MM.1S (cell line): ENCODE measurements around the gene HSPB1.

ENCODE experiments used
- DNase-seq: peaks from one replicate; pipeline ENCODE4 v3.0.0-alpha.2; 2015
- H2AFZ ChIP-seq: fragments of 300-600 bp; sonication (generic); 2 replicates; pipeline ENCODE4 v1.6.0; 2016; ENCODE audit warnings: antibody characterized with exemption, low read length
- H3F3A ChIP-seq: fragments of 300-600 bp; sonication (generic); 2 replicates; pipeline ENCODE4 v1.6.1; 2016; ENCODE audit warnings: mild to moderate bottlenecking, antibody characterized with exemption, low read length, moderate library complexity, mixed read lengths; ENCODE audit not compliant: insufficient read depth
- H3K27ac ChIP-seq: fragments of 300-600 bp; sonication (generic); 2 replicates; pipeline ENCODE4 v1.5.1; 2016; ENCODE audit warnings: mild to moderate bottlenecking, low read length
- H3K27me3 ChIP-seq: fragments of 300-600 bp; sonication (generic); replicated peaks from 2 replicates; pipeline ENCODE4 v1.6.0; 2016; ENCODE audit warnings: low read length; ENCODE audit not compliant: insufficient read depth
- H3K36me3 ChIP-seq: fragments of 300-600 bp; sonication (generic); replicated peaks from 2 replicates; pipeline ENCODE4 v1.6.1; 2016; ENCODE audit warnings: mild to moderate bottlenecking, low read length, mixed read lengths; ENCODE audit not compliant: insufficient read depth
- H3K4me1 ChIP-seq: fragments of 300-600 bp; sonication (generic); 2 replicates; pipeline ENCODE4 v1.6.1; 2016; ENCODE audit warnings: low read length, mixed read lengths
- H3K4me2 ChIP-seq: fragments of 300-600 bp; sonication (generic); 2 replicates; pipeline ENCODE4 v1.6.0; 2016; ENCODE audit warnings: low read depth, low read length
- H3K4me3 ChIP-seq: fragments of 300-600 bp; sonication (generic); 2 replicates; pipeline ENCODE4 v1.5.1; 2016; ENCODE audit warnings: low read length, mixed read lengths
- H3K79me2 ChIP-seq: fragments of 300-600 bp; sonication (generic); 2 replicates; pipeline ENCODE4 v1.6.1; 2016; ENCODE audit warnings: mixed run types, low read length, mixed read lengths
- H3K9ac ChIP-seq: fragments of 300-600 bp; sonication (generic); 2 replicates; pipeline ENCODE4 v1.6.1; 2016; ENCODE audit warnings: low read length, mixed read lengths
- H3K9me2 ChIP-seq: fragments of 300-600 bp; sonication (generic); replicated peaks from 2 replicates; pipeline ENCODE4 v1.6.1; 2016; ENCODE audit warnings: mild to moderate bottlenecking, low read length, mixed read lengths; ENCODE audit not compliant: insufficient read depth
- H3K9me3 ChIP-seq: fragments of 300-600 bp; sonication (generic); replicated peaks from 2 replicates; pipeline ENCODE4 v1.6.1; 2016; ENCODE audit warnings: mild to moderate bottlenecking, low read length, mixed read lengths; ENCODE audit not compliant: insufficient read depth
- H4K20me1 ChIP-seq: fragments of 300-600 bp; sonication (generic); 2 replicates; pipeline ENCODE4 v1.6.1; 2016; ENCODE audit warnings: mild to moderate bottlenecking, low read length, moderate library complexity, mixed read lengths; ENCODE audit not compliant: insufficient read depth
- EZH2 ChIP-seq: fragments of 300-600 bp; sonication (generic); optimal IDR thresholded peaks from 2 replicates; pipeline ENCODE3; 2017; ENCODE audit warnings: low read depth, mild to moderate bottlenecking, antibody characterized with exemption, low read length, mixed read lengths
- EZH2phosphoT487 ChIP-seq: fragments of 300-600 bp; sonication (generic); IDR thresholded peaks from 2 replicates; pipeline ENCODE4 v1.6.1; 2018; ENCODE audit warnings: antibody characterized with exemption, low read length
- TF ChIP-seq, protein P1 (sequence below): fragments of 300-600 bp; sonication (generic); IDR thresholded peaks from 2 replicates; pipeline ENCODE4 v1.5.1; 2016; ENCODE audit warnings: antibody characterized with exemption, low read length, mixed read lengths

Gene HSPB1

DNA sequence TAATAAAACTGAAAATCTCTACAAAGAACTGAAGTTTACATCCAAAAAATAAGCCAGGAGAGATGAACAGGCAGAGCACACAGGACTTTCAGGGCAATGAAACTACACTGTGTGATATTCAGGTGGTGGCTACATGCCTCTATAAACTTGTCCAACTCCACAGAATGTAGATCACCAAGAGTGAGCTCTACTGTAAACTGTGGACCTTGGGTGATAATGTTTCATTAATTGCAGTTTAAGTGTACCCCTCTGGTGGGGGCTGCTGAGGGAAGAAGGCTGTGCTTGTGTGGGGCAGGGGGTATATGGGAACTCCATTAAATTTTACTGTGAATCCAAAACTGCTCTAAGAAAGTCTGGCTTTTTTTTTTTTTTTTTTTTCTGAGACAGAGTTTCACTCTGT, 33.6 kb downstream of the HSPB1 start:
- no peak for DNase-seq
- H3K36me3 ChIP-seq = no peaks in the 10 kb centered on the region; the same call in 1 of the 2 replicates
- no peak overlapping the region for H3K27ac ChIP-seq
- no peaks in the 10 kb centered on the region for H3F3A ChIP-seq
- no peak overlapping the region for H2AFZ ChIP-seq
- H3K79me2 ChIP-seq = peaks cover 100% of the 10 kb centered on the region
- peaks cover 67% of the 10 kb centered on the region for H4K20me1 ChIP-seq
- no peaks in the 10 kb centered on the region for H3K4me1 ChIP-seq
- no peak overlapping the region for H3K9ac ChIP-seq
- H3K4me3 ChIP-seq = no peak overlapping the region
- TF ChIP-seq, protein P1, sequence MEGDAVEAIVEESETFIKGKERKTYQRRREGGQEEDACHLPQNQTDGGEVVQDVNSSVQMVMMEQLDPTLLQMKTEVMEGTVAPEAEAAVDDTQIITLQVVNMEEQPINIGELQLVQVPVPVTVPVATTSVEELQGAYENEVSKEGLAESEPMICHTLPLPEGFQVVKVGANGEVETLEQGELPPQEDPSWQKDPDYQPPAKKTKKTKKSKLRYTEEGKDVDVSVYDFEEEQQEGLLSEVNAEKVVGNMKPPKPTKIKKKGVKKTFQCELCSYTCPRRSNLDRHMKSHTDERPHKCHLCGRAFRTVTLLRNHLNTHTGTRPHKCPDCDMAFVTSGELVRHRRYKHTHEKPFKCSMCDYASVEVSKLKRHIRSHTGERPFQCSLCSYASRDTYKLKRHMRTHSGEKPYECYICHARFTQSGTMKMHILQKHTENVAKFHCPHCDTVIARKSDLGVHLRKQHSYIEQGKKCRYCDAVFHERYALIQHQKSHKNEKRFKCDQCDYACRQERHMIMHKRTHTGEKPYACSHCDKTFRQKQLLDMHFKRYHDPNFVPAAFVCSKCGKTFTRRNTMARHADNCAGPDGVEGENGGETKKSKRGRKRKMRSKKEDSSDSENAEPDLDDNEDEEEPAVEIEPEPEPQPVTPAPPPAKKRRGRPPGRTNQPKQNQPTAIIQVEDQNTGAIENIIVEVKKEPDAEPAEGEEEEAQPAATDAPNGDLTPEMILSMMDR = no peak
- TF ChIP-seq EZH2 = no peak
- no peak for TF ChIP-seq EZH2phosphoT487
- H3K27me3 ChIP-seq = no peaks in the 10 kb centered on the region
- no peaks in the 10 kb centered on the region for H3K9me2 ChIP-seq
- H3K4me2 ChIP-seq = no peak overlapping the region
- H3K9me3 ChIP-seq = no peaks in the 10 kb centered on the region

DNA sequence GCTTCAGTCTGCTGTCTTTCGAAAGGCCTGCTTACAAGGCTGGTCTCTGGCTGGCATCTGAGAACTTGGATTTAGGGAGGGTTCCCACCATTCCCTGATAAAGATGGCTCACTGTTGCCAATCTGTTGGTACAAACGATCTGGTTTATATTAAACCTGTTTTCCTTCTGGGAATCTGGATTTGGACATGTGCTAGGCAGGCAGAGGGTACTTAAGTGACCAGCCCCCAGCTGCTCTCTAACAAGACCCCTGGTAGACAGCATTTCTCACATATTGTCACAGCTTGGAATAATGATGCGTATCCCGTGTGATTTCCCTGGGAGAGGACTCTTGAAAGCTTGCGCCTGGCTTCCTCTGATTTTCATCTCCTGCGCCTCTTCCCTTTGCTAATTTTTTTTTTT, 34.7 kb downstream of the HSPB1 start:
- Histone ChIP-seq H3K4me1 (no peaks in the 10 kb centered on the region), H3K79me2 (peaks cover 100% of the 10 kb centered on the region), H3K27me3 (no peaks in the 10 kb centered on the region), H4K20me1 (peaks cover 63% of the 10 kb centered on the region), H3K9ac (no peak overlapping the region), H3K9me3 (no peaks in the 10 kb centered on the region), H2AFZ (no peak overlapping the region), H3K36me3 (no peaks in the 10 kb centered on the region; the same call in 1 of the 2 replicates), H3K4me3 (no peak overlapping the region), H3K4me2 (no peak overlapping the region), H3K27ac (no peak overlapping the region), H3K9me2 (no peaks in the 10 kb centered on the region), H3F3A (no peaks in the 10 kb centered on the region)
- DNase-seq = no peak
- TF ChIP-seq EZH2 = no peak
- TF ChIP-seq EZH2phosphoT487 = no peak
- TF ChIP-seq, protein P1 = no peak

DNA sequence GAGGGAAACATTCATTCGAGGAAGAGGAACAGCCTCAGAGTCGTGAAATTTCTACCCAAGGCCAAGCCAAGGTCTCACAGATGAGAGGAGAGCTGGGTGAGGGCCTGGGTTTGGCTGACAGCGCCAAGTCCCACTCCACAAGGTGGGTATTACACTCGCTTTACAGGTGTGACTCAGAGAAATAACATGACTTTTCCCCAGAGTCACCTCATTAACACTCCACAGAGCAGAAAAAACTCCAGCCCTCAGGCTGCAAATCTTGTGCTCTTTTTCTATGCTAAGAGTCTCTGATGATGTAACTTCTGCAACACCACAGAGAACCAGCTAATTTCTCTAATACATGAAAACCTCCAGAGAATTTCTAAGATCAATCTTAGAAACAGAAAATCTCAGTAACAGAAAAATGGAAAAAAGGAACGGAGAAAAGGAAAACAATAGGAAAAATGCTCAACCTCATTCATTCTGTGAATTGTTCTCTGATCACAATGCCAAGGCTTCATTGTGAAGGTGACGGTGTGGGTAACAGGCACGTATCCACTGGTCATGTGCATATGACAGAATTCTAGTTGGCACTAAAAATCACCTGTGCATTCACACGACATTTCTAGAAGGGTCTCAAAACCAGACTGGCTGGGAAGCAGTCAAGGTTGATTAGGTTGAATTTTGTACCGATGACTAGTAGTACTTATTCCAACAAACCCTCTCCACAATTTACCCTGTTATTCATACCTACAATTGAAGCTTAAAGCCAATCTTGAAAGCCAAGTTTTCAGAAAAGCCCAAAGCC, 36.0 kb downstream of the HSPB1 start:
- no peaks in the 10 kb centered on the region for H3K27me3 ChIP-seq
- TF ChIP-seq EZH2phosphoT487 = no peak
- TF ChIP-seq EZH2 = no peak
- TF ChIP-seq, protein P1 = no peak
- no peak overlapping the region for H2AFZ ChIP-seq
- H3F3A ChIP-seq = no peaks in the 10 kb centered on the region
- no peak overlapping the region for H3K4me3 ChIP-seq
- no peak overlapping the region for H3K27ac ChIP-seq
- no peak overlapping the region for H3K4me2 ChIP-seq
- peaks cover 64% of the 10 kb centered on the region for H4K20me1 ChIP-seq
- H3K9ac ChIP-seq = no peak overlapping the region
- peaks cover 100% of the 10 kb centered on the region for H3K79me2 ChIP-seq
- DNase-seq = no peak
- peaks cover 3% of the 10 kb centered on the region; the same call in 1 of the 2 replicates for H3K36me3 ChIP-seq
- H3K9me3 ChIP-seq = no peaks in the 10 kb centered on the region
- H3K9me2 ChIP-seq = no peaks in the 10 kb centered on the region
- H3K4me1 ChIP-seq = no peaks in the 10 kb centered on the region
